GM12892 (cell line): ENCODE results near the gene FARP2.

ENCODE experiments used
- POLR2A ChIP-seq: IDR thresholded peaks from 2 replicates; pipeline ENCODE4 v1.6.1; 2011; ENCODE audit warnings: low read depth, low read length, control low read depth
- POLR2AphosphoS5 ChIP-seq: IDR thresholded peaks from 2 replicates; pipeline ENCODE4 v1.6.1; 2011; ENCODE audit warnings: low read depth, low read length, control low read depth

- TF ChIP-seq POLR2A (0 out of 2 replicates have a peak, but pooled peaks have one; percentile 11), POLR2AphosphoS5 (peak; percentile 56; the same call in 1 of the 2 replicates)
Measured at GRCh38 chr2:241329669-241330615, 26.1 kb upstream of the FARP2 start.
